ENCODE data around the gene PEX1.

DNA sequence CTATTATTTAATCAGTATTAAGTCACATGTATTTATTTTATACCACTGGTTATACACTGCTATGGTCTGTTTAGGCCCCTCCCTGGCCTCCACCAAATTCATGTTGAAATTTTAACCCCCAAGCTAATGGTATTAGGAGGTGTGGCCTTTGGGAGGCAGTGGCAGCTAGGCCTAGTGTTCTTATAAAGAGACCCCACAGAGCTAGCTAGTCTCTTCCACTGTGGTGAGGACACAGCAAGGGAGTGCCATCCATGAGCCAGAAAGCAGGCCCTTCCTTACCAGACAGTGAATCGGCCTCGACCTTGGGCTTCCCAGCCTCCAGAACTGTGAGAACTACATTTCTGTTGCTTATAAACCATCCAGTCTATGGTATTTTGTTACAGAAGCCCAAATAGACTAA, 28.9 kb upstream of the PEX1 start:
- TF ChIP-seq, protein P1, sequence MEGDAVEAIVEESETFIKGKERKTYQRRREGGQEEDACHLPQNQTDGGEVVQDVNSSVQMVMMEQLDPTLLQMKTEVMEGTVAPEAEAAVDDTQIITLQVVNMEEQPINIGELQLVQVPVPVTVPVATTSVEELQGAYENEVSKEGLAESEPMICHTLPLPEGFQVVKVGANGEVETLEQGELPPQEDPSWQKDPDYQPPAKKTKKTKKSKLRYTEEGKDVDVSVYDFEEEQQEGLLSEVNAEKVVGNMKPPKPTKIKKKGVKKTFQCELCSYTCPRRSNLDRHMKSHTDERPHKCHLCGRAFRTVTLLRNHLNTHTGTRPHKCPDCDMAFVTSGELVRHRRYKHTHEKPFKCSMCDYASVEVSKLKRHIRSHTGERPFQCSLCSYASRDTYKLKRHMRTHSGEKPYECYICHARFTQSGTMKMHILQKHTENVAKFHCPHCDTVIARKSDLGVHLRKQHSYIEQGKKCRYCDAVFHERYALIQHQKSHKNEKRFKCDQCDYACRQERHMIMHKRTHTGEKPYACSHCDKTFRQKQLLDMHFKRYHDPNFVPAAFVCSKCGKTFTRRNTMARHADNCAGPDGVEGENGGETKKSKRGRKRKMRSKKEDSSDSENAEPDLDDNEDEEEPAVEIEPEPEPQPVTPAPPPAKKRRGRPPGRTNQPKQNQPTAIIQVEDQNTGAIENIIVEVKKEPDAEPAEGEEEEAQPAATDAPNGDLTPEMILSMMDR (IDR thresholded peaks at IDR 0.05; ENCODE audit: low read depth, low read length) = no peak
- no peak for TF ChIP-seq EZH2phosphoT487 (IDR thresholded peaks at IDR 0.05; ENCODE audit: low read depth)

All from OCI-LY3 (cell line).